Nephron (organoid): ENCODE data around the gene ETV3L.

Experiments
- H3K27ac Mint-ChIP-seq, 3 experiments: 2 replicates each; pipeline ENCODE4 v1.8.0; 2020; ENCODE audit warnings: mixed read lengths in 3 of 3, mild to moderate bottlenecking in 2 of 3, moderate library complexity in 1 of 3
- H3K27me3 Mint-ChIP-seq: 2 replicates; pipeline ENCODE4 v1.8.0; 2021; ENCODE audit warnings: low read depth, mild to moderate bottlenecking, moderate library complexity, mixed read lengths
- H3K36me3 Mint-ChIP-seq: 2 replicates; pipeline ENCODE4 v1.8.0; 2020; ENCODE audit warnings: low read depth, mixed read lengths
- H3K4me1 Mint-ChIP-seq: 2 replicates; pipeline ENCODE4 v1.8.0; 2020; ENCODE audit warnings: mixed read lengths
- H3K4me3 Mint-ChIP-seq, 3 experiments: 2 replicates each; pipeline ENCODE4 v1.8.0; 2020; ENCODE audit warnings: mild to moderate bottlenecking in 3 of 3, mixed read lengths in 3 of 3, moderate library complexity in 2 of 3
- H3K9me3 Mint-ChIP-seq: 2 replicates; pipeline ENCODE4 v1.8.0; 2020; ENCODE audit warnings: mixed read lengths
- CTCF ChIP-seq, 3 experiments: fragments of 200-600 bp; sonication (generic); IDR thresholded peaks; one replicate each; pipeline ENCODE4 v1.5.0; 2021; ENCODE audit warnings: antibody characterized with exemption in 3 of 3; ENCODE audit not compliant: unreplicated experiment in 3 of 3

Gene ETV3L

GRCh38 chr1:157138220-157139051, 38.8 kb upstream of the ETV3L start, which contains the start of gene ETV3:
TSS of gene ETV3 (minus strand) at chr1:157138395. CDS start at chr1:157136352, 2,043 bp downstream.
- H3K4me3 Mint-ChIP-seq: peak within 1 kb of the TSS; percentile 92 to 98 (median 98)
- no peak for TF ChIP-seq CTCF (IDR thresholded peaks at IDR 0.05; ENCODE audit: unreplicated experiment in 3 of 3)
- H3K27me3 Mint-ChIP-seq: no peaks in the 10 kb centered on the region
- H3K36me3 Mint-ChIP-seq: peaks cover 30% of the 10 kb centered on the region
- H3K9me3 Mint-ChIP-seq: no peaks in the 10 kb centered on the region
- H3K27ac Mint-ChIP-seq: peak within 1 kb of the TSS; percentile 99 to 100 (median 99)
- peaks cover 44% of the 10 kb centered on the region for H3K4me1 Mint-ChIP-seq

GRCh38 chr1:157137408-157138219, 38.0 kb upstream of the ETV3L start:
- Mint-ChIP-seq H3K27me3 (no peaks in the 10 kb centered on the region), H3K4me3 (peak overlapping the region; percentile 92 to 98 (median 98)), H3K4me1 (peaks cover 39% of the 10 kb centered on the region), H3K36me3 (peaks cover 39% of the 10 kb centered on the region), H3K9me3 (no peaks in the 10 kb centered on the region), H3K27ac (peak overlapping the region; percentile 97 to 100 (median 99))
- no peak for TF ChIP-seq CTCF (IDR thresholded peaks at IDR 0.05; ENCODE audit: unreplicated experiment in 3 of 3)

GRCh38 chr1:157137046-157137407, 37.4 kb upstream of the ETV3L start:
- Mint-ChIP-seq H3K4me1 (peaks cover 38% of the 10 kb centered on the region), H3K27me3 (no peaks in the 10 kb centered on the region), H3K27ac (peak overlapping the region; percentile 97 to 100 (median 99)), H3K36me3 (peaks cover 45% of the 10 kb centered on the region), H3K9me3 (no peaks in the 10 kb centered on the region), H3K4me3 (peak overlapping the region; percentile 92 to 98 (median 98))
- TF ChIP-seq CTCF (IDR thresholded peaks at IDR 0.05; ENCODE audit: unreplicated experiment in 3 of 3): no peak

- TF ChIP-seq CTCF (IDR thresholded peaks at IDR 0.05; ENCODE audit: unreplicated experiment in 3 of 3): no peak
- peak overlapping the region; percentile 92 to 98 (median 98) for H3K4me3 Mint-ChIP-seq
- H3K4me1 Mint-ChIP-seq: peaks cover 38% of the 10 kb centered on the region
- H3K27me3 Mint-ChIP-seq: no peaks in the 10 kb centered on the region
- H3K36me3 Mint-ChIP-seq: peaks cover 53% of the 10 kb centered on the region
- no peaks in the 10 kb centered on the region for H3K9me3 Mint-ChIP-seq
- H3K27ac Mint-ChIP-seq: peak overlapping the region; percentile 97 to 100 (median 99)
Measured at GRCh38 chr1:157136133-157136532, 36.5 kb upstream of the ETV3L start.

- Mint-ChIP-seq H3K4me3 (peak overlapping the region; percentile 37 to 92 (median 63)), H3K4me1 (peaks cover 38% of the 10 kb centered on the region), H3K27me3 (no peaks in the 10 kb centered on the region), H3K36me3 (peaks cover 58% of the 10 kb centered on the region), H3K27ac (peak overlapping the region in 1 of 3 experiments; percentile 32), H3K9me3 (no peaks in the 10 kb centered on the region)
- TF ChIP-seq CTCF (IDR thresholded peaks at IDR 0.05; ENCODE audit: unreplicated experiment in 3 of 3): no peak
Measured at GRCh38 chr1:157135646-157136045, 36.0 kb upstream of the ETV3L start.
